Activated gamma-delta T cell treated with Interleukin-2 at 50 U/mL for 16 hours (primary cell): Measurements from ENCODE around the gene ZSCAN20.

ENCODE experiments used
- DNase-seq: peaks from one replicate; pipeline ENCODE4 v3.0.0-alpha.2; 2020

ZSCAN20 gene

DNA sequence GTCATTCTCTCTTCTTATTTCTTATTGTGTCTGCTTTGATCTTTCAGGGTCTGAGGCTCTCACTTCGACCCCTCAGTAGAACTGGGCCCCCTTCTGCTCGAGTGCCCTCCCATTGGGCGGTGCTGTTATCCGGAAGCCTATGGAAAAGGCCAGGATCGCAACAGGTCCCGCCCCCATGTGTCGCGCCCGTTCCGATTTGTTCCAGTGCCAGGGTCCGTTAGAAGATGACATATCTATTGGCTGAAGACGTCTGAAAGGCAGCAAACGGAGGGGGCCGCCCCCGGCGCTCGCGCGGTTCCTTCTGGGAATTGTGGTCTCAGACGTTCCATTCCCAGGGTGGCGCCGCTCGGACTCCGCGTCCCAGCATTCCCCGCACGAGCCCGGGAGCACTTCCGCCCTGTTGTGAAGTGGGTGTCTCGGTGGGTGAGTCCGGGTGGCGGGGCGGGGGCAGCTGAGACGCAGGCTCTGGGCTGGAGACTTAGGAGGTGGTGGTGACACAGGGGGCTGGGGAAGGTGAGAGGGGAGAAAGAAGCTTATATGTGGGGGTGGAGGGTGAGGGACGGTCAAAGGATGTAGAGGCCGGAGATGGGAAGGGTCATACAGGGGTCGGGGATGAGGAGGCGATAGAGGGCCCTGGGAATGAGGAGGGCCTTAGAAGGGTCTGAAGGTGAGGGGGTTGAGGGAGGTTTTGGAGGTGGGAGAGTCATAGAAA, at the start of gene ZSCAN20:
Gene ZSCAN20 (plus strand): TSS at position 377 of the 712 bp plus-strand sequence. CDS start 6,644 bp downstream, outside the sequence.
- DNase-seq: peak; percentile 84

DNA sequence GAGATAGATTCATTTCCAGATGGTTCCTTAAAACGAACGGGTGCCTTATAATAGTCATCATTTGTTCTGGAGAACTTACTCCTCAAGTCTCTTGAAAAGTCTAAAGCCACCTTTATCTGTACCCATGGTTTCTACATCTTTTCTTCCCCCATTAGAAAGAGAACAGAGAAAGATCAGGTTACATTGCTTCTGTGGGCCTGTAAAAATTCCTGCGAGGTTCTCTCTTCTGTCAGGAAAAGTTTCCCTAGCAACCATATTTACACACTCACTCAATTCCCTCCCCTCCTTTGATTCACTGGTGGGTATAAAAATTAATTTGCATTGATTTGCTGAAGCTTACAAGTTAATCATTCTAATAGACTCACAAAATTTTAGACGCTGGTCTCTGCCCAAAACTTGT, 48.2 kb upstream of the ZSCAN20 start:
- DNase-seq: no peak

DNA sequence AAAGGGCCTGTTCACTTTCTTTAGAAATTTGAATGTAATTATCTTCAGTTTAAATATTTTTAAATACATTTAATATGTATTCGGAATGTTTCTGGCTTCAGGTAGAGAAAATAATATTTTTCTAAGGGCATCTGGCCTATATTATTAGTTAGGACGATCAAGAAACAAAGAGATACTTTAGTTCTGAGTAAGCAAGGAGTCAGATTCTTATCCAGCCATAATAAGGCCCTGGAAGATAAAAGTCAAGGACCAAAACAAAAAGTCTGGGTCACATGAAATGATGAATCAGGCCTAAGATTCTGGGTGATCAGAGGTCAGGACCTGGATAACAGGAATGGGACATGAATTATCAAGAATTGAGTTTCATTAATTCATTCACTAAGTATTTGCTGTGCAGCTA, 47.8 kb upstream of the ZSCAN20 start:
- no peak for DNase-seq

DNA sequence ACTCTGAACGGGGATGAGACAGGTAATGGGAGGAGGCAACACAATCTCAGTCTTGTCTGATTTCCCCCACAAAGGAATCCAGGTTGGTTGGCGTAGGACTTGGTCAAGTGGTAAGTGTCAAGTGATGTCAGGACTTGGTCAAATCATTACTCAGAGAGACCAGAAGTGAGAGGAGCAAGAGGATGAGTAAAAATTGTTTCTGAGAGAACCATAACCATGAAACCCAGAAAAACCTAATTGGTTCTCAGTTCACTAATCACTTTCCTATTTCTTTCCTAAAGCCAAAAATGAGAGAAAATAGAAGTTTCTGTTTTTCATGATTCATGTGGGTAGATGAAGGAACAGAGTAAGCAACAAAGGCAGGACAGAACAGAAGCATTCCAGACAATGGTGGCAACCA, 46.5 kb upstream of the ZSCAN20 start:
- DNase-seq: no peak

DNA sequence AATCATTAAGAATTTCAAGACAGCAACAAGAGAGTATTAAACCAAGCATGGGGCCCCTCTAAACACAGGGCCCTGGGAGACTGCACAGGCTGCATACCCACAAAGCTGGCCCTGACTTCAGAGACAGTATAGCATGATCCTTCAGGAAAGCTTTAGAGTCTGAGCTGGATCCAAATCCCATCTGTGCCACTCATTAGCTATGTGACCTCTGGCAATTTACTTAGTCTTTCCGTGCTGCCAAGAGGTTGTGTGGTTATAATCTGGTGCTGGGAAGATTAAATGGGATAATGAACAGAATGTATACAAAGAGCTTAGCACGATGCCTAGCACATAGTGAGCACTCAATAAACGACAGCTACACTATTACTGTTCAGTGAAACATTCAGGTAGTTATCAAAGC, 45.5 kb upstream of the ZSCAN20 start:
- DNase-seq: no peak

DNA sequence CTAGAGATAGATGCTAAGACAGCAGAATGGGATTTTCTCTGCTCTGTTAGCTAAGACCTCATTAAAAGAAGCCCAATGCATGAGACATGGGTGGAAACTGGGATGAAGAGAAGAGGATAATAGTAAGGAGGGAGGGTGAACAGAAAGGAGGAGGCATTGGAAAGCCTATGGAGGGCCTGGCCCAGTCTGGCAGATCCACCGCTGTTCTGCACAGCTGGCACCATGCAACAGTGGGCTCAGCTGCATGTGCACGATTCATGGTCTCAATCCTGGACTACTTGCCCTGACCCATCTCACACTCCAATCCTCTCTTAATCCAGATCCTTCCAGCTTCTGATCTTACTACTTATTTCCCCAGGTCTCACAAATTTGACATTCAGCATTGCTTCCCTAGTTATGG, 43.8 kb upstream of the ZSCAN20 start:
- DNase-seq: no peak

DNA sequence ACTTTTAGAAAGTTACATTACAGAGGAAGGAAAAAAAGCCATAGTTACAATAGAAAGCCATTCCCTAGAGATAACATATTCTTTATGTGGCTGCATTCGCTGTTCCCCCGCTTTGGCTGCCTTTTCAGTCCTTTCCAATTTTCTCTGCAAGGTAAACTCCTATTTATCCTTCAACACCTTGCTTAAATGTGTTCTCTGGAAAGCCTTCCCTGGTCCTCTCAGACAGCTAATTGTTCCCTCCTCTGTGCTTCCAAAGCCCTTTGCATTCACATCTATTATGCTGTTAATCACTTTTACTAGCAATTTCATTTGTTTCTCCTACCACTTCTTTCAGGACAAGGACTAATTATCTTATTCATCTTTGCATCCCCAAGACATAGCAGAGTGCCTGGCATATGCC, 43.1 kb upstream of the ZSCAN20 start:
- no peak for DNase-seq

DNA sequence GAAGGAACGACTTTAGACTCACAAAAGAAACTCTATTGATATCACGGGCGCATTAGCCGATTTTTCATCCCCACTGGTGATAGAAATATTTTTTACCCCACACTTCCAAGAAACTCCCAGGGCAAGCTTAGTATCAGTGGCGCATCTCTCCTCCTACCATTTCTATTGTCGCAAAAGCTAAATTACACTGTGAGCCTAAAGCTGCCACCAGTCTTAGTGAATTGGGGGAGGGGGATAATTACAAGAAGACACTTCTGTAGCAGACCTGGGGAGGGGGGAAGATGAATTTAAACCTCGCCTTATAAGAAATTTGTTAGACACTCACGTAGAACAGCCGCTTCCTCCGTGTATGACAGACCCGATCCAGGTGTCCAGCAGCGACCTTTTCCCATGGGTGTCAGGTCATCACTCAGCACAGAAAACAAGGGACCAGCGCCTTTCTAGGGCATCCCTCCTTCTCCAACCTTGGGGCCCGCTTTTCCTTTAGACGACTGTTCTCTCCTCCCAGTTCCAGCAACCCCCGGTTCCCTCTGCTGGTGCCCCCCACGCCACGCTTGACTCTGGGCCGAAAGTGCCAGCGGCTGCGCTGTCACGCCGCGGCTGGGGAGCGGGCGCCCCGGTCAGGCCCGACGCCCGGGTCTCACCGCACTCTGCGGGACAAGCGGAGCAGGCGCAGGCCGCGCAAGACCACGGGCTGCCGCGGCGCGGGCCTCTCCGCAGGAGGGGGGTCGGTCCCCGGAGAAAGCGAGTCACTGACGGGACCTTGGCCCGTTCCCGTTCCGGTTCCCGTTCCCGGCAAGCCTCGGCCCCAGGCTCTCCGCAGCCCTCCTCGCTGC, 42.4 kb upstream of the ZSCAN20 start:
- no peak for DNase-seq

DNA sequence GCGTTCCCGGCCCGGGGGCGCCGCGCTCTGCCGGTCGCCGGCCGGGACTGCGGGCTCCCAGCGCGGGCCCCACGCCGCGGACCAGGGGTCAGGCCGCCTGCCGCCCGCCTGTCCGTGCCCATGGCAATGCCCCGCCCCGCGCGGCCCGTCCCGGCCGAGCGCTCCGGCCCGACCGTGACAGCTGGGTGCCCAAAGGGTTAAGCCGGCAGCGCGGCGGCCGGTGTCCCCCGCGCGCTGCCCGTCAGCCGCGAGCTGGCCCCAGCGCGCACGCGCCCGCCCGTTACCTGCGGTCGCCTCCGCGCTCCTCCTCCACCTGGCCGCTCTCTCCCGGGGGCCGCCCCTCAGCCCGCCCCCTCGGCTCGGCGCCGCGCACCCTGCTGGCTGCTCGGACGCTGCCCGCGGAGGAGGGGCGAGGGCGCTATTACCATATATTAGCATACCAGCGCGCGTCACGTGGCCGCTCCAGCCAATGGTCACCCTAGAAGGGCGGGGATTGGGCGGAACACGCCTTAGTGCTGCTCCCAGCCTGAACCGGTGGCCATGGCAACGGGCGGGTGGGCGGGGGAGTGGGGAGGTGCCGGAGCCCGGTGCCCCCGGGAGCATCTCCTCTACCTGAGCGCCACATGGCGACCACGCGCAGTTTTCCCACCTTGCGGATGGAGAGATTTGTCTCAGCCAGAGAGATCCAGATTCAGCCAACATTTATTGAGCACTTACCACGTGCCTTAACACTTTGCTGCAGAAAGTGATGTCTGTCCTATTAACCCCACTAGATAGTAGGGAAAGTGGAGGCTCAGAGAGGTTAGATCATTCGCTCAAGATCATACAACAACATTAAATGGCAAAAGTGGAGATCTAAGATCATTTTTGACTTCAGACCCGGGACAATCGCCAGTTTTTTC, 41.5 kb upstream of the ZSCAN20 start, which contains the start of gene PHC2:
Gene PHC2 (minus strand): TSS at position 404 of the 902 bp plus-strand sequence. CDS start 55,556 bp downstream, outside the sequence.
- DNase-seq: peak; percentile 89

DNA sequence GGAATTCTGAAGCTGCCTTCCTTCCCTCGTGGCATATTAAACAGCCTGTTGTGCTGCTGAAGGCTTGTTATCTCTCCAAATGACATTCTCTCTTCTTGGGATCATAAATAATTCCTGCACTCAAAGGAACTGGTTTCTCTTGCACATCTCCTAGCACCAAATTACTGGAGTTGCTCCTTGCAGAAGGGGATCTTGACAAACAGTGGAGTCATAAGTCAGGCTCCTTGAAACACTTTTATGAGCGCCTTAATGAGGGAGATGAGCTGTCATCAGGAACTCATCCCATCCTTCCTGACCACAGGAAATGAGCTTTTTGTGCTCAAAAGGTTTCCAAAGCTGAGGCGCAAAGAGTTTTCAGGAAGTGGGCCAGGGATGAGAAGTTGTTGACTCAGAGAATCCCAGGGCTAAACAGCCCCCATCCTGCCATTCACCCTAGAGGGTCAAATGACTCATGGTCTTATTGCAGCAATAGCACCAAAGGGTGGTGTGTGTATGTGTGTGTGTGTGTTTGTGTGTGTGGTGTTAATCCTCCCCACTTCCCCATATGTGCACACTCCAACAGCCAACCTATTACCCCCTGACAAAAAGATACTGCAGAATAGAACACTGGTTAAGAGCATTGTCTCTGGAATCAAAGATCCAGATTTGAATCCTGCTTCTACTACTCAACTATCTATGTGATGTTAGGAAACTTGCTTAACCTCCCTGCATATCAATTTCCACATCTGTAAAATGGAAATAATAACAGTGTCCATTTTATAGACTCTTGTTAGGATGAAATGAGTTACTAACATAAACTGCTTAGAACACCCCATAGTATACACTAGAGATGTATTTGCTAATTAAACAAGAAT, 38.7 kb upstream of the ZSCAN20 start:
- no peak for DNase-seq

DNA sequence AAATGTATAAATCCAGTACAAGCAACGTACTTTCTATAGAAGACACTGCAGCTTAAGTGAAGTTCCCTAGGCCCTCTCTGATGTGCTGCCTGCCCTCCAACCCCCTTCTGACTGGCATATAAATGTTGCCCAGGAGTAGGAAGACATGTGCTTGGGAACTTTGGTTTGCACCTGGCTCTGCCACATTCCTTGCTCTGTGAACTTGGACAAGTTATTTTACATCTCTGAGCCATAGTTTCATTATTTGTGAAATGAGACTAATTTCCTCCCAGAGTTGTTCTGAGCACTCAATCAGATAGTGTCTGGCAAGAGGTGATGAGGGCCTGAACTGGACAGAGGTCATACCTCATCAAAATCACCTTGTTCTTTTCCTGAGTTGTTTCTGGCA, 38.1 kb upstream of the ZSCAN20 start:
- no peak for DNase-seq

DNA sequence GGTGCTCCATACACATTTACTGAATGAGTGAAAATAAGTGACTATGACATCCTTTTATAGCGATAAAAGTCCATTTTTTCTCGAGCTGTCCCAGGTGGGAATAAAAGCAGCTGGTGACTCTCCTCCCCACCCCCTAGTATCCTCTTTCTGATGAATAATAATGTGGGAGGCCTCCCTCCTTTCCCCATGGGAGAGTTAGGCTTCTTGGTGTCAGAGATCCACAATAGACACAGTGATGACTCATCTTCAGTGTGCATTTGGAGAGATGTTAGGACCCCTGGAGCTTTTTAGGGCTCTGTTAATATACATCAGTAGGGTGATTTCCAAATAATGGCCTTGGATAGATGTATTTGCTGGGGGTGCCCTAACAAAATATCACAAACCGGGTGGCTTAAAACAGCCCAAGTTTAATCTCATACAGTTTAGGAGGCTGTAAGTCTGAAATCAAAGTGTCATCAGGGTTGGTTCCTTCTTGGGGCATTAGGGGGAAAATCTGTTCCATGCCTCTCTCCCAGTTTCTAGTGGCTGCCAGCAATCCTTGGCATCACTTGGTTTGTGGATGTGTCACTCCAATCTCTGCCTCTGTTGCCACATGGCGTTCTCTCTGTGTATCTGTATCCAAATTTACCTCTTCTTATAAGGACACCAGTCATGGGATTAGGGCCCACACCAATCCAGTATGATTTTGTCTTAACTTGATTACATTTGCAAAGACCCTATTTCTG, 37.2 kb upstream of the ZSCAN20 start:
- DNase-seq: no peak

DNA sequence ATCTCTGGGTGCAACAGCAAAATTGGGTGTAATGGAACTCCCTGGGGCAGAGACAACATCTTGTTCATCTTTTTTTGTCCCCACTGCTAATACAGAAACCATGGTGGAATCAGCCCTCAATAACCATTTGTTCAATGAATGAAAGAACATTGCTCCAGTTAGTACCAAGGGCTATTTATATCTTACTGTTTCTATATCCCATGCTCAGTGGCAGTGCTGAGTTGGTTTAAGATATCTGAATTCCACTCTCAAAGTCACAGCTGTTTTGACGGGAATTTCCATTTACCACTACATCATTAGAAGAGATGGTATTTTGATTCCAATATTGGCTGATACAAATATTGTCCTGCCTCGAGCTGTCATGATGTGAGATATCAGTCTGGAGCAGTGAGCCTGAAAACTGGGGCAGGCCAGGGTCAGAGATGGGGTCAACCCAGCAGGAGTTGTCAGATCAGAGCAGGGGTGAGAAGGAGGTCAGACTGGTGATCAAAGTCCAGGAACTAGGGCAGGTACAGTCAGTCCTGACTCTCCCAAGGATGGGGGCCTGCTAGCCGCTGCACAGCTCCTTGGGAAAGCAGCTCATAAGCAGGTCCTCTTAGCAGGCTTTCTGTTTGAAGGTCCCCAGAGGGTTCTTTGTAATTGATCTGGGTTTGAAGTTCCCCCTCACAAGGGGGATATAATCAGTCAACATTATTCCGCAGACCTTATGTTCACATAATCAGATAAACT, 35.7 kb upstream of the ZSCAN20 start:
- no peak for DNase-seq

DNA sequence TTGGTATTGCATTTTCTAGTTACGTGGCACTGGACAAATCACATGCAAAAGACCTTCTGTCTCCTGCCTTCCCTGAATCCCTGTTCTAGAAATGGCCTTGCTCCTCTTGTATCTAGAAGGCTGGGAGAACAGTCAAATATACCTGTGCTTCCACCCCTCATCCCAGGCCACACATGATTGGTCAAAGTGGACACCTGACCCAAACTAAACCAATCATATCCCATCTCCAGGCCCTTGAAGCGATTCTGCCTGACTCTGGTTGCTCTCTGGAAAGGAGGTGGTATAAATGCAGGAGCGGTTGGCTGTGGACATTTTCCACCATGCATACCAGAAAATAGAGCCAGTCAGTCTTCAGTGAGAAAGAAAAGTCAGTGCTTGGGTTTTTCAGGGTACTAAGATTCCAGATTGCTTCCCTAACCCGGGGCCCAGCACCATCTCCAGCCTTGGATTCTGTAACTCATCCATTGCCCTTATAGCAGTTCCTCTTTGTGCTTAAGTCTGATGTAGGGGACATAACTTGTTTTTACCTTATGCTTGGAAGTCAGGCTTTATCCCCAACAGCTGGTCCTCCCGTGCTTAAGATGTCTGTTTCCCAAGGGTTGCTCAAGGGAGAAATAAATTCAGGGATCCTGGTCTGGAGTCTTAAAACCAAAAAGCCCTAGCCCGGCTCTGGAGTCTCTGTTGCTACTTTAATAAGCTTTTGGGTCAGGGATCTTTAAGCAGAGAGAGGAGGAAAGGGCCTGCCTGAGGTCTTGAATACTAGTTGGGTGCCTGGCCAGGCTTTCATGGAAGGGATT, 33.9 kb upstream of the ZSCAN20 start:
- no peak for DNase-seq

DNA sequence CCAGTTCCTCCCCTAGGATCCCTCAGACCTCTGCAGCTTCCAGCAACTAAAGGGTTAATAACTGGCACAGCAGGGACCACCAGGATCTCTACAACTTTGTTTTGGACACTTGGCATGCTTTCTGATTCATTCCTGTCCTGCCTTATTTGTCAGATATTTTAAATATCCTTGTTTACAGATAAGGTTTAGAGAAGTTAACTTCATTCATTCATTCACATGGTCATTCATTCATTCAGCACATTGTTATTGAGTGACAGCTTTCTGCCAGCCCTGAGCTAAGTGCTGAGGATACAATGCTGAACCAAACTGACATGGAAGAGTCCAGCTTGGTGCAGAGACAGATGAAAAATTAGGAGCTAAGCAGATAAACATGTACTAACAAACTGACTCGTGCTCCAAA, 32.8 kb upstream of the ZSCAN20 start:
- no peak for DNase-seq

DNA sequence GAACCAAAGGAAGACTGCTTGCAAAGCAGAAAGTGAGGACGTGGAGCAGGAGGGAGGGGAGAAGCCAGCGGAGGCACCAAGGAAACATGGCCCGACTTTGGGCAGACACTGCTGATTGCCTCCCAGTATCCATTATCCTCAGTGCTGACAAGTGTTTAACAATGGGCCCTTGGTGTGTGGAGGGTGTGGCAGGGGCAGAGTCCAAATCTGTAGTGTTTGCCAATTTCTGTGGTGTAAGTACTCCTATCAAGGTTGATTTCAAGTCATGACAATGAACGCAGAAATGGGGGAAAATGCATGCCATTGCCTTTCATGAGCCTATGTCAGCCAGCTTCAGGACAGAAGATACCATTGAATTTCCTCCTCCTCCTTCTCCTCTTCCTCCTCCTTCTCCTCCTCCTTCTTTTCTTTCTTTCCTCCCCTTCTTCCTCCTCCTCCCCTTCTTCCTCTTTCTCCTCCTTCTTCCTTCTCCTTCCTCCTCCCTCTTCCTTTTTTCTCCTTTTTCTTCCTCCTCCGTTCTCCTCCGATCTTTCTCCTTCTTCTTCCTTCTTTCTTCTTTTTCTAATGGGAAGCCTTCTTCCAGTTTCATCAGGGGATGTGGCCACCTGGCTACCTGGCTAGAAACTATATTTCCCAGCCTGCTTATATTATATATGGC, 31.2 kb upstream of the ZSCAN20 start:
- no peak for DNase-seq

DNA sequence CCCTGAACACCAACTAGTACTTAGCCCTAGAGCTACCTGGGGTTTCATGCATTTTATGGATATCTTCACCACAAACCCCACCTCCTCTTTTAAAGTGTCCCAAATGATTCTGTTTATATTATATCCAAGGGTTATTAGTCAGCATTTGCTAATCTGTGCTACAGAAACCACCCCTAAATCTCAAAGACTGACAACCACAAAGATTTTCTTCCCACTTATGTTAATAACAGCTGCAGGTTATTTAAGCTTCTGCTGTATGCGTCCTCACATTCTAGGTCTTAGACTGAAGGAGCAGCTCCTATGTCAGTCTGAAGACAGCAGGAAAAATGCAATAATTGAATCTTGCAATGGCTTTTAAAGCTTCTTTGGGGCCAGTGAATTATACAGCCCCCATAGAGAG, 30.3 kb upstream of the ZSCAN20 start:
- no peak for DNase-seq

DNA sequence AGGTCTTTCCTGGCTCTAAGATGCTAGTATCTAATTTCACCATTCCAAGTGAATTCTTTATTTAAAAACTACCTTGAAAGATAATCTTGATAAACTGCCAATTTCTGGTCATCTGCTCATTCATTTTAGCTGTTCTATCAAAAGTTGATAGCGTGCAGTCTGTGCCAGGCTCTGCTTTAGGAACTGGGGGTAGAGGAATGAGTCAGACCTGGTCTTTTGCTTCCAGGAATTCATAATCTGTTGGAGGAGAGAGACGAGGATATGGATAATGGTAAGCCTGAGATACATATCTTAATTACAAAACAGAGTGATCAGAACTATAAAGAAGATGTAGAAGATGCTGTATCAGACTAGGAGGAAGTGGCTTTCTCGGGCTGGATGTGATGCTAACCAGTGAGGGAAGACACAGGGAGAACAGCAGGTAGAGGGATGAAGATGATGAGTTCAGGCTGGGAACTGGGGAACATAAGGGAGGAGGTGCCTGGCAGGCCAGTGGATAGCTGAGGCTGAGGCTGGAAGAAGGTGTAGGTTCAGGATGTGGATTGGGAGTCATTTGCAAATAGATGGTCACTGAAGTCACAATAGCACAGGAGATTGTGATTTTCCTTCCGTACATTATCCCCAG, 29.3 kb upstream of the ZSCAN20 start:
- DNase-seq: no peak

DNA sequence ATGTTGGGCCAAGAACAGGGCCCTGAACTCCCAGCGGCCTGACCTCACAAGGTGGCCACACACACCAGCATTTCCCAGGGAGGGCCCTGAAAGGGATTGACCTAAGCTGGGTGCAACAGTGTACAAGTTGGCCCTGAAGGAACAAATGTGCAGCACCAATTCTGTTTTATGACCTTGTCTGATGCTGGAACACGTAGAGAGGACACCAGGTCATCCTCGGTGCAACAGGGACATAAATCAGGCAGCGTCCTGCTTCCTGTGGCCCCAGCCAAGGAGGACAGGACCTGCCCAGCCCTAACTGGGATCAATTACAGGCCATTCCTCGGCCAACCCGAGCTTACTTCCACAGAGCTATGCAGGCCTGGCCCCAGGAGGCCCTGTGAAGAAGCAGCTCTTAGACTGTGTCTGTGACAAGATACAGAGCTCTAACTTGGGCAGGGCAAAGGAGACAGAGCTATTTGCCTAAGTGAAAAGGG, 28.7 kb upstream of the ZSCAN20 start:
- DNase-seq: no peak
